ENCODE data around the gene CRMP1.

Gene CRMP1

GRCh38 chr4:5913454-5913853 lies 20.6 kb upstream of the CRMP1 start:
- no peak for DNase-seq (ENCODE audit: low read depth)
- no peak overlapping the region for H3K4me3 ChIP-seq (replicated peaks; ENCODE audit: low read depth, low read length)
- TF ChIP-seq, protein P1, sequence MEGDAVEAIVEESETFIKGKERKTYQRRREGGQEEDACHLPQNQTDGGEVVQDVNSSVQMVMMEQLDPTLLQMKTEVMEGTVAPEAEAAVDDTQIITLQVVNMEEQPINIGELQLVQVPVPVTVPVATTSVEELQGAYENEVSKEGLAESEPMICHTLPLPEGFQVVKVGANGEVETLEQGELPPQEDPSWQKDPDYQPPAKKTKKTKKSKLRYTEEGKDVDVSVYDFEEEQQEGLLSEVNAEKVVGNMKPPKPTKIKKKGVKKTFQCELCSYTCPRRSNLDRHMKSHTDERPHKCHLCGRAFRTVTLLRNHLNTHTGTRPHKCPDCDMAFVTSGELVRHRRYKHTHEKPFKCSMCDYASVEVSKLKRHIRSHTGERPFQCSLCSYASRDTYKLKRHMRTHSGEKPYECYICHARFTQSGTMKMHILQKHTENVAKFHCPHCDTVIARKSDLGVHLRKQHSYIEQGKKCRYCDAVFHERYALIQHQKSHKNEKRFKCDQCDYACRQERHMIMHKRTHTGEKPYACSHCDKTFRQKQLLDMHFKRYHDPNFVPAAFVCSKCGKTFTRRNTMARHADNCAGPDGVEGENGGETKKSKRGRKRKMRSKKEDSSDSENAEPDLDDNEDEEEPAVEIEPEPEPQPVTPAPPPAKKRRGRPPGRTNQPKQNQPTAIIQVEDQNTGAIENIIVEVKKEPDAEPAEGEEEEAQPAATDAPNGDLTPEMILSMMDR (IDR thresholded peaks at IDR 0.05; ENCODE audit: low read length, missing control alignments) = no peak

GRCh38 chr4:5912614-5913019 lies 19.7 kb upstream of the CRMP1 start:
- H3K4me3 ChIP-seq (replicated peaks; ENCODE audit: low read depth, low read length) = no peak overlapping the region
- TF ChIP-seq, protein P1 (IDR thresholded peaks at IDR 0.05; ENCODE audit: low read length, missing control alignments) = no peak
- no peak for DNase-seq (ENCODE audit: low read depth)

- TF ChIP-seq, protein P1 (IDR thresholded peaks at IDR 0.05; ENCODE audit: low read length, missing control alignments) = no peak
- no peak for DNase-seq (ENCODE audit: low read depth)
Observed at GRCh38 chr4:5908876-5909427, 16.1 kb upstream of the CRMP1 start.

GRCh38 chr4:5906191-5906590 lies 13.3 kb upstream of the CRMP1 start:
- DNase-seq (ENCODE audit: low read depth) = no peak
- H3K4me3 ChIP-seq (replicated peaks; ENCODE audit: low read depth, low read length) = no peak overlapping the region
- TF ChIP-seq, protein P1 (IDR thresholded peaks at IDR 0.05; ENCODE audit: low read length, missing control alignments) = no peak

More at GRCh38 chr4:5908876-5909427, 16.1 kb upstream of the CRMP1 start:
- no peak overlapping the region for H3K4me3 ChIP-seq (replicated peaks; ENCODE audit: low read depth, low read length)

DNA sequence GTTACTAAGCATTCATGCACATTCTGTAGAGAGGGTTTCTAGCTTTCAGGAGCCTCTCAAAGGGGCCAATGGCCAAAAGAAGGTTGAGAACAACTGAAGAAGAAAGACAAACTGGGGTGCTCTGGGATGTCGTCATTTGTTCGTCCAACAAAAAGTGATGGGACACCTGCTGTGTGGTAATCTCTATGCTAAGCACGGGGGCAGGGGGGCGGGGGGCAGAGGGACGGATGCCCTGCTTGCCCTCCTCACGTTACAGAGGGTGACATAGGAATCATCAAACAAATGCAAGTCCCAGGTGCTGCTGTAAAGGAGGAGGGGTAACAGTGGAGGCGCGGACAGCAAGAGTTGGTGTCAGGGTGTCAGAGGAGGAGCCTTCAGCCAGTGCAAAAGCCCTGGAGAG lies 12.8 kb upstream of the CRMP1 start:
- TF ChIP-seq, protein P1 (IDR thresholded peaks at IDR 0.05; ENCODE audit: low read length, missing control alignments) = no peak
- no peak overlapping the region for H3K4me3 ChIP-seq (replicated peaks; ENCODE audit: low read depth, low read length)
- DNase-seq (ENCODE audit: low read depth) = no peak

DNA sequence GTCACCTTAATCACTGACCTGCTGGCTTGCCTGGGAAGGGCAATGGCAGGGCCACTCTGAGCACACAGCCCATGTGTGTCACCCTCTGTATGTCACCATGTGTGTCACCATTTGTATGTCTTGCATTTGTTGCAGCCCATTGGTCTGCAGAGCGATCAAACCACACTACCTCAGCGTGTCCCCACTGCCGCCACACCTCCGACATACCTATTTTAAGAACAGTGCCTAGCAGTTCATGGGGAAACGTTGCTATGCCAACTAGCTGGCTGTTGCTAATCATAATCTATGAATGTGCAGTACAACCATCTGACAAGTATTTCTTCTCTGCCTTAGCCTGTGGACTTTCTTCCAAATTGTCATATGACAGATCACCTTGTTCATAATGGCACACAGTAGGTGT lies 8.0 kb upstream of the CRMP1 start:
- TF ChIP-seq, protein P1 (IDR thresholded peaks at IDR 0.05; ENCODE audit: low read length, missing control alignments) = no peak
- DNase-seq (ENCODE audit: low read depth) = no peak
- H3K4me3 ChIP-seq (replicated peaks; ENCODE audit: low read depth, low read length) = no peak overlapping the region

- TF ChIP-seq, protein P1 (IDR thresholded peaks at IDR 0.05; ENCODE audit: low read length, missing control alignments) = no peak
- no peak for DNase-seq (ENCODE audit: low read depth)
- H3K4me3 ChIP-seq (replicated peaks; ENCODE audit: low read depth, low read length) = no peak overlapping the region
Observed at GRCh38 chr4:5899881-5900280, 7.0 kb upstream of the CRMP1 start.

Measured in fibroblast of pulmonary artery (primary cell).